Measurements from ENCODE around the gene SPACA9. TPM values are rescaled to one million over a fixed set of nuclear protein-coding genes. Genes with fewer than 3 reads are reported as not detected.

The SPACA9 gene
- total RNA-seq, 2 donors from 2014 or later, result 1.1 to 2.7 TPM

DNA sequence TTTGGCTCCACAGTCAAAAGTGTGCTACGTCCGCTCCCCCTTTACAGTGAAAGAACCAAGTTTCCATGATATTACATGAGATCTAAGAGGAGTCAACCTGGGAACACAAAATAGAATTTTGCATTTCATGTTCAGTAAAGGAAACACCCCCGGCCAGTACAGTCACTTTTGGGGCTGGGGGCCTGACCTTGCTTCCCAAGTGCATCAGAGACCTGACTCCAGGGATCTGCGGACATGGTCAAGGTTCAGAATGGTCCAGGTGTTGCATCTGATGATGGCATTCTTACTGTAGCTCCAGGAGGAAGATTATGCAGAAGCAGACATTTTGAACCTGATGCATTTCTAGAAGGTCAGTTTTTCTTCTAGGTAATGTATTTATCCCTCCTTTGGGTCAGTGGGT lies 40.4 kb upstream of the SPACA9 start:
- no peak overlapping the region for H3K4me3 ChIP-seq
- no peak for DNase-seq
- no peaks in the 10 kb centered on the region for H3K9me3 ChIP-seq
- no peak overlapping the region for H3K9ac ChIP-seq (ENCODE audit: low read depth in 2 of 2, low read length in 2 of 2)
- no peaks in the 10 kb centered on the region for H3K27me3 ChIP-seq
- intact Hi-C loops (cut with DNase I), result no loop called here
- no peaks in the 10 kb centered on the region for H3K36me3 ChIP-seq
- H3K27ac ChIP-seq, result no peak overlapping the region
- TF ChIP-seq, protein P1, sequence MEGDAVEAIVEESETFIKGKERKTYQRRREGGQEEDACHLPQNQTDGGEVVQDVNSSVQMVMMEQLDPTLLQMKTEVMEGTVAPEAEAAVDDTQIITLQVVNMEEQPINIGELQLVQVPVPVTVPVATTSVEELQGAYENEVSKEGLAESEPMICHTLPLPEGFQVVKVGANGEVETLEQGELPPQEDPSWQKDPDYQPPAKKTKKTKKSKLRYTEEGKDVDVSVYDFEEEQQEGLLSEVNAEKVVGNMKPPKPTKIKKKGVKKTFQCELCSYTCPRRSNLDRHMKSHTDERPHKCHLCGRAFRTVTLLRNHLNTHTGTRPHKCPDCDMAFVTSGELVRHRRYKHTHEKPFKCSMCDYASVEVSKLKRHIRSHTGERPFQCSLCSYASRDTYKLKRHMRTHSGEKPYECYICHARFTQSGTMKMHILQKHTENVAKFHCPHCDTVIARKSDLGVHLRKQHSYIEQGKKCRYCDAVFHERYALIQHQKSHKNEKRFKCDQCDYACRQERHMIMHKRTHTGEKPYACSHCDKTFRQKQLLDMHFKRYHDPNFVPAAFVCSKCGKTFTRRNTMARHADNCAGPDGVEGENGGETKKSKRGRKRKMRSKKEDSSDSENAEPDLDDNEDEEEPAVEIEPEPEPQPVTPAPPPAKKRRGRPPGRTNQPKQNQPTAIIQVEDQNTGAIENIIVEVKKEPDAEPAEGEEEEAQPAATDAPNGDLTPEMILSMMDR (IDR thresholded peaks at IDR 0.05), result no peak
- no peaks in the 10 kb centered on the region for H3K4me1 ChIP-seq

DNA sequence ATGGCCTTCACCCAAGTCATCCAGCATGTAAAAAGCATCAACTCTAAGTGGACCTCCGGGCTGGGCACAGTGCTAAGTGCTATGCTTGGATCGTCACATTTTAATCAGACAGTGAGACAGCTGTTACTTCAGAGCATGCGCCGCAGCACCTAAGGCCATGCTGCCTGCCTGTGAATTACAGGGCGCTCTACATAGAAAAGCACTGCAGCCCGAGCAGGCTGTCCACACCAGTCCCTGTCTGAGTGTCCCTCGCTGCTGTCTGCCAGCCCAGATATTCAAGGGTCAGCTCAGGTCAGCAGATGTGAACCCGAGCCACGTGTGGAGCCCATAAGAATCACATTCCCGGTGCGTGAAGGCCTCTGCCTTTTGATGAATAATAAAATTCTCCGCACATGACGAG lies 37.7 kb upstream of the SPACA9 start:
- Histone ChIP-seq H3K27ac (no peak overlapping the region), H3K9me3 (no peaks in the 10 kb centered on the region), H3K27me3 (no peaks in the 10 kb centered on the region), H3K4me3 (no peak overlapping the region), H3K4me1 (no peaks in the 10 kb centered on the region), H3K9ac (ENCODE audit: low read depth in 2 of 2, low read length in 2 of 2) (no peak overlapping the region), H3K36me3 (no peaks in the 10 kb centered on the region)
- intact Hi-C loops (cut with DNase I), result no loop called here
- TF ChIP-seq, protein P1 (IDR thresholded peaks at IDR 0.05), result no peak
- no peak for DNase-seq

DNA sequence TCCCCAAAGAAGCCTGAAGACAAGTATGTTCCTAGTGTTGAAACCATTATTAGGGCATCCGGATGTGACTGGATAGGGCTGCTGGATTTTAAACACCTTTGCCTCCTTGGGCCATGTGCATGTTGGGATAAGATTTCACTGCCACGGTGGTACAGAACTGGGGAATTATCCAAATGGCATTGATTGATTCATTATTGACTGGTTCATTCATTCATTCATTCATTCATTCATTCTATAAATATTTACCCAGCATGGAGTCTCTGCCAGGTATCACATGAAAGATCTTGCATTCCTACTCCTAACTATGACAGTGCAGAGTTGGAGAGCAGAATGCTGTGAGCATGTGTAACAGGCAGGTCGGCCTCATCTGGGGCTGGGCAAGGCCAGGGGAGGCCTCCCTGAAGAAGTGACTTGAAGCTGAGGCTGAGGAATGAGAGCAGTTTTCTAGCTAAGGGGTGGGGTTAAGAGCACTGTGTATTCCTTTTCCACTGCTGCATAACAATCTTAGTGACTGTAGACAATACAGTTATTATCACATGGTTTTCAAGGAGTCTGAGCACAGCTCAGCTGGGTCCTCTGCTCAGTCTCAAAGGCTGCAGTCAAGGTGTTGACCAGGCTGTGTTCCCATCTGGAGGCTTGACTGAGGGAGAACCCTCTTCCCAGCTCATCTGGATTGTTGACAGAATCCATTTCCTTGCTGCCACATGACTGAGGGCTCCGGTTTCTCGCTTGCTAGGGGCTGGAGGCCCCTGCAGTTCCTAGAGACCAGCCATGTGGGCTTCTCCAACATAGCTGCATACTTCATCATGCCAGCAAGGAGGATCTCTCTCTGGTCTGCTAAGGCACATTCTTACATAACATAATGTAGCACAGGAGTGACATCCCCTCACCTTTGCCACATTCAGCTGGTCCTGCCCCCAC lies 36.3 kb upstream of the SPACA9 start:
- Histone ChIP-seq H3K36me3 (no peaks in the 10 kb centered on the region), H3K27ac (no peak overlapping the region), H3K27me3 (no peaks in the 10 kb centered on the region), H3K9me3 (no peaks in the 10 kb centered on the region), H3K4me1 (no peaks in the 10 kb centered on the region), H3K9ac (ENCODE audit: low read depth in 2 of 2, low read length in 2 of 2) (no peak overlapping the region), H3K4me3 (no peak overlapping the region)
- TF ChIP-seq, protein P1 (IDR thresholded peaks at IDR 0.05), result no peak
- intact Hi-C loops (cut with DNase I), result no loop called here
- no peak for DNase-seq

DNA sequence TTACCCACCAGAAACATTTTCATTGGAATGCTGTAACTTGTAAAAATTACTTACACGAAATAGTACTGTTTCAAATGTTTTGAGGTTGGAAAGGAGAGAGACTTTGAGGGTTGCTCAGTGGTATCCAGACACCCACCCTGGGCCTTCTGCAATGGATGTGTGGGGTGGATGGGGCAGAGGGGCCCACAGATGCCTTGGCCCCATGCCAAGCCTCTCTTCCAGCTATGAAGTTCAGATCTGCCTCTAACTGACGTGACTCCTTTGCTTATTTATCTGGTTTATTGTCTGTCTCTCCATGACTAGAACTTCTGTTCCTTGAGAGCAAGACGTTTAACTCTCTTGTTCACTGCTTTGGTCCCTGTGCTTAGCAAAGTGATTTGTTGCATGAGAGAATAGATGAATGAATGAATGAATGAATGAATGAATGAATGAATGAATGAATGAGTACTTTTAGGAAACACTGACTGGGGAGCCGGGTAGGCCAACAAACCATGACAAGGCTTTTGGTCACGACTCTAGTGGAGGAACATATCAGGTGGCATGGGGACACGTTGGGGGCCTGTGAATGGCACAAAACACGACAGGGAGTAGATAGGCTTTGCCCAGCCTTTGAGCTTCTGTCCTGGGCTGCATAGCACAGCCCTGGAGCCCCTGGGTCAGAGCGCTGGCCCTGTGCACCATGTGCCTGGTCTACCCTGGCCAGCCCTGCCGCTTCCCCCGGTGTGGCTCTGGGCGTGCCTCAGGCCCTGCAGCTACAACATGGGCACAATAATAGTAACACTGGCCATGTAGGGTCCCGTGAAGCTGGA lies 32.4 kb upstream of the SPACA9 start:
- no peak overlapping the region for H3K27ac ChIP-seq
- intact Hi-C loops (cut with DNase I), result no loop called here
- H3K36me3 ChIP-seq, result no peaks in the 10 kb centered on the region
- H3K9ac ChIP-seq (ENCODE audit: low read depth in 2 of 2, low read length in 2 of 2), result no peak overlapping the region
- H3K4me1 ChIP-seq, result no peaks in the 10 kb centered on the region
- no peak for DNase-seq
- TF ChIP-seq, protein P1 (IDR thresholded peaks at IDR 0.05), result no peak
- H3K27me3 ChIP-seq, result no peaks in the 10 kb centered on the region
- H3K9me3 ChIP-seq, result no peaks in the 10 kb centered on the region
- H3K4me3 ChIP-seq, result no peak overlapping the region

DNA sequence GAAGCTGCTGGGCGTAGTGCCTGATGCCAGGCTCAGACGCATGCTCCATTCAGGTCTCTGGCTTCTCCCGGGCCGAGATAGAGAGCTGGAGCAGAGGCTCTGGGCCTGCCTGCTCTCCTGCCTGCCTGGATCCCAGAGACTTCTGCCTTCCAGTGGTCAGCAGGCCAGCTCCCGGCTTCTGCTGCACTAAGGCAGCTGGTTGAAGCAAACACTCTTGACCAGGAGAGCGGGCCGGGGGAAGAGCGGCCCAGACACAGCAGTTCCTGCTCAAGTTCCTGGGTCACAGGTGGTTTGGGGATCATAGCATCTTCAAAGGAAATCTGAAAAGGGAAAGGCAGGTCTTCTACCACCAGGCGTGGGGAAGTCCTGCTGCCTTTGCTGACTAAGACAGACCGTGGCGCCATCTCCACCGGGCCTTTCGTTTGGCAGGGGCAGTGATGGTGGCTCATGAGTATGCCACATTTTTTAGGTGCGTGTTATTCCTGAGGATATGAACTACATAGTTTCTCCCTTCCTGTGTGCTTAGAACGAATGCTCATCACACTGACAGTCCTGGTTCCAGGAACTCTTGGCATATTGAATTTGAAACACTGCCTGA lies 31.7 kb upstream of the SPACA9 start:
- Histone ChIP-seq H3K9ac (ENCODE audit: low read depth in 2 of 2, low read length in 2 of 2) (no peak overlapping the region), H3K27me3 (no peaks in the 10 kb centered on the region), H3K4me1 (no peaks in the 10 kb centered on the region), H3K4me3 (no peak overlapping the region), H3K27ac (no peak overlapping the region), H3K9me3 (no peaks in the 10 kb centered on the region), H3K36me3 (no peaks in the 10 kb centered on the region)
- intact Hi-C loops (cut with DNase I), result no loop called here
- TF ChIP-seq, protein P1 (IDR thresholded peaks at IDR 0.05), result no peak
- no peak for DNase-seq

All from colonic mucosa (tissue), 4 donors.